ENCODE measurements around the gene GIMD1.
"Not testable (repeated sequence)": the region's sequence is repeated elsewhere in the genome, so short reads cannot be mapped to it uniquely, and the experiment has no call there.

The GIMD1 gene

GRCh38 chr4:106368678-106369077 lies at the start of gene GIMD1:
Gene GIMD1 (minus strand): TSS chr4:106368778. CDS start chr4:106367435, 1,343 bp downstream.
- CTCF ChIA-PET: interaction anchor here (0.7 to 3.6 kb wide), 8 partner anchors 10 to 1368 kb away, joined by 3 to 14 read pairs (median 4); no protein-coding TSS in a partner anchor
- TF ChIP-seq CTCF (IDR thresholded peaks at IDR 0.05; ENCODE audit: control extremely low read depth, extremely low read depth, low read depth, missing control alignments): no peak
- POLR2A ChIA-PET: no interaction called here
- DNase-seq (ENCODE audit: extremely low spot score): no peak

DNA sequence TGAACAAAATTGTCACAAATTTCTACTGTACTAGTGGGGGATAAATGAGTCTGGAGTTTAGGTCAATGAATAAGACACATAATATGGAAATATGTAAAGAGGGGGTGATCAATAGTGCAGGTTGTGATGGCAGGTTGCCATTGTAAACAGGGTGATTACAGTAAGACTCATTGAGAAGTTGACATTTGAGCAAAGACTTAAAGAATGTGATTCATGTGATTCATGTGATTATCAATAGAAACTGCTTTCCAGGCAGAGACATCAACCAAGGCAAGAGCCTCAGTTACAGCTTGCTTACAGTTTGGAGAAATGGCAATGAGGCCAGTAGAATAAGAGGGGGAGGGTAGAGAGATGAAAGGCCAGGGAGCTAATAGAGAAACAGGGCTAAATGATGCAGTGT lies 45.8 kb upstream of the GIMD1 start:
- TF ChIP-seq CTCF (IDR thresholded peaks at IDR 0.05; ENCODE audit: control extremely low read depth, extremely low read depth, low read depth, missing control alignments): no peak
- ChIA-PET POLR2A (no interaction called here), CTCF (no interaction called here)
- no peak for DNase-seq (ENCODE audit: extremely low spot score)

- POLR2A ChIA-PET: no interaction called here
- TF ChIP-seq CTCF (IDR thresholded peaks at IDR 0.05; ENCODE audit: control extremely low read depth, extremely low read depth, low read depth, missing control alignments): no peak
- CTCF ChIA-PET: no interaction called here
- DNase-seq (ENCODE audit: extremely low spot score): no peak
Observed at GRCh38 chr4:106409901-106410889, 41.6 kb upstream of the GIMD1 start.

DNA sequence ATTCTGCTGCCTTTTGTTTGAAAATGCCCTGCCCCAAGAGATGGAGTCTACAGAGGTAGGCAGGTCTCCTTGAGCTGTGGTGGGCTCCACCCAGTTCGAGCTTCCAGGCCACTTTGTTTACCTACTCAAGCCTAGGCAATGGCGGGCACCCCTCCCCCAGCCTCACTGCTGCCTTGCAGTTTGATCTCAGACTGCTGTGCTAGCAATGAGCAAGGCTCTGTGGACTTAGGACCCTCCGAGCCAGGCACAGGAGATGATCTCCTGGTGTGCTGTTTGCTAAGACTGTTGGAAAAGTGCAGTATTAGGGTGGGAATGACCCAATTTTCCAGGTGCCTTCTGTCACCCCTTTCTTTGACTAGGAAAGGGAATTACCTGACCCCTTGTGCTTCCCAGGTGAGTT lies 39.4 kb upstream of the GIMD1 start:
- CTCF ChIA-PET; POLR2A ChIA-PET; DNase-seq (ENCODE audit: extremely low spot score): not testable (repeated sequence)

DNA sequence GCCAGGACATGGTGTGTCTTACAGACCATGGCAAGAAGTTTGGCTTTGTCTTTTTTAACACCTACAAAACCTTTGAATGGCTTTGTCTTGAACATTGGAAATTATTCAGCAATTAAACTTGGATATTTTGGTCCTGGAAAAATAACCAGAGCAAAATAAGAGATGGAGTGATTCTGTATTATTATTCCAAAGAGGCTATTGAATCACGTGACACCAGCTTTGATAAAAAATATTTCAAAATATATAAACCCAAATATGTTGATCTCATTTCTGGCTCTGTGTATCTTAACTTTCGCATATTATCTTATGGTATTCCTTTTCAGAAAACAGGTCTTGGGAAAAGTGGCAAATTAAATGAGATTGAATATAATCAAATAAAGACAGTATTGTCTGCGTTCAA lies 32.6 kb upstream of the GIMD1 start:
- no peak for TF ChIP-seq CTCF (IDR thresholded peaks at IDR 0.05; ENCODE audit: control extremely low read depth, extremely low read depth, low read depth, missing control alignments)
- no peak for DNase-seq (ENCODE audit: extremely low spot score)
- ChIA-PET CTCF (no interaction called here), POLR2A (no interaction called here)

DNA sequence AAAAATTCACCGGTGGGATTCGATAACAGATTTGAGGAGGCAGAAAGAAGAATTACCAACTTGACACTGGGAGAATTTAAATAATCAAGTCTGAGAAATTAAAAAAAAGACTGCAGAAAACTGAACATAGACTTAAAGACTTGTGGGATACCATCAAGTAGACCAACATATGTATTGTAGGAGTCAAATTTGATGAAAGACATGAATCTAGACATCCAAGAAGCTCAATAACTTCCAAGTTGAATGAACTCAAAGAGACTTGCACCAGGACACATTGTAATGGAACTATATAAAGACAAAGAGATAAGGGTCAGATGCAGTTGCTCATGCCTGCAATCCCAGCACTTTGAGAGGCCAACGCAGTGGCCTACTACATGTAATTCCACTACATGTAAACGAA lies 30.3 kb upstream of the GIMD1 start:
- POLR2A ChIA-PET; DNase-seq (ENCODE audit: extremely low spot score); CTCF ChIA-PET: not testable (repeated sequence)

GRCh38 chr4:106395582-106395981 lies 27.0 kb upstream of the GIMD1 start:
- TF ChIP-seq CTCF (IDR thresholded peaks at IDR 0.05; ENCODE audit: control extremely low read depth, extremely low read depth, low read depth, missing control alignments): no peak
- no peak for DNase-seq (ENCODE audit: extremely low spot score)
- ChIA-PET POLR2A (no interaction called here), CTCF (no interaction called here)
